KMS-11 (cell line): Measurements from ENCODE around the gene DLGAP5.

Source experiments
- H2AFZ ChIP-seq: fragments of 200-600 bp; sonication (generic); 2 replicates; pipeline ENCODE4 v1.6.1; 2016; ENCODE audit warnings: antibody characterized with exemption, mixed run types, low read depth
- H3K27ac ChIP-seq: fragments of 200-600 bp; sonication (generic); 2 replicates; pipeline ENCODE4 v1.6.1; 2016; ENCODE audit warnings: mild to moderate bottlenecking, mixed run types
- H3K27me3 ChIP-seq: fragments of 200-600 bp; sonication (generic); 2 replicates; pipeline ENCODE4 v1.6.1; 2017; ENCODE audit warnings: mild to moderate bottlenecking, low read depth, mixed run types, moderate library complexity; ENCODE audit not compliant: insufficient read depth
- H3K36me3 ChIP-seq: fragments of 200-600 bp; sonication (generic); 2 replicates; pipeline ENCODE4 v1.6.1; 2017; ENCODE audit warnings: mild to moderate bottlenecking, mixed run types; ENCODE audit not compliant: insufficient read depth
- H3K4me1 ChIP-seq: fragments of 200-600 bp; sonication (generic); 2 replicates; pipeline ENCODE4 v1.6.1; 2016; ENCODE audit warnings: mild to moderate bottlenecking, low read depth, mixed run types; ENCODE audit not compliant: poor library complexity, severe bottlenecking
- H3K4me2 ChIP-seq: fragments of 200-600 bp; sonication (generic); 2 replicates; pipeline ENCODE4 v1.7.0; 2016; ENCODE audit warnings: mild to moderate bottlenecking, mixed run types
- H3K4me3 ChIP-seq: fragments of 200-600 bp; sonication (generic); IDR thresholded peaks from 2 replicates; pipeline ENCODE4 v1.6.1; 2017; ENCODE audit warnings: low read depth, low read length, mixed read lengths; ENCODE audit not compliant: insufficient read depth
- H3K79me2 ChIP-seq: fragments of 200-600 bp; sonication (generic); 2 replicates; pipeline ENCODE4 v1.6.1; 2016; ENCODE audit warnings: low read depth, mixed run types; ENCODE audit not compliant: insufficient read depth
- H3K9ac ChIP-seq: fragments of 200-600 bp; sonication (generic); 2 replicates; pipeline ENCODE4 v1.6.1; 2016; ENCODE audit warnings: mild to moderate bottlenecking, mixed run types
- H4K20me1 ChIP-seq: fragments of 200-600 bp; sonication (generic); 2 replicates; pipeline ENCODE4 v1.6.1; 2016; ENCODE audit warnings: mild to moderate bottlenecking, mixed run types; ENCODE audit not compliant: insufficient read depth
- CTCF ChIP-seq: fragments of 200-600 bp; sonication (generic); conservative IDR thresholded peaks from 2 replicates; pipeline ENCODE4 v1.6.1; 2017; ENCODE audit warnings: low read depth, mild to moderate bottlenecking, antibody characterized with exemption, low read length, moderate library complexity, mixed read lengths

Gene DLGAP5

GRCh38 chr14:55233591-55233990, 42.2 kb upstream of the DLGAP5 start:
- Histone ChIP-seq H3K4me2 (no peak overlapping the region), H3K79me2 (no peaks in the 10 kb centered on the region), H4K20me1 (no peaks in the 10 kb centered on the region), H3K27ac (no peak overlapping the region), H2AFZ (no peak overlapping the region), H3K4me1 (no peaks in the 10 kb centered on the region), H3K9ac (no peak overlapping the region), H3K4me3 (no peak overlapping the region), H3K36me3 (no peaks in the 10 kb centered on the region), H3K27me3 (no peaks in the 10 kb centered on the region)
- no peak for TF ChIP-seq CTCF

- Histone ChIP-seq H3K36me3 (no peaks in the 10 kb centered on the region), H3K4me2 (no peak overlapping the region), H3K27me3 (no peaks in the 10 kb centered on the region), H3K79me2 (no peaks in the 10 kb centered on the region), H3K4me1 (no peaks in the 10 kb centered on the region), H3K27ac (no peak overlapping the region), H2AFZ (no peak overlapping the region), H4K20me1 (no peaks in the 10 kb centered on the region), H3K4me3 (no peak overlapping the region), H3K9ac (no peak overlapping the region)
- no peak for TF ChIP-seq CTCF
Observed at GRCh38 chr14:55228261-55228660, 36.9 kb upstream of the DLGAP5 start.

- TF ChIP-seq CTCF, result no peak
- no peak overlapping the region for H3K4me2 ChIP-seq
- no peaks in the 10 kb centered on the region for H3K79me2 ChIP-seq
- H3K4me3 ChIP-seq, result no peak overlapping the region
- H3K9ac ChIP-seq, result no peak overlapping the region
- no peaks in the 10 kb centered on the region for H3K36me3 ChIP-seq
- H2AFZ ChIP-seq, result no peak overlapping the region
- no peak overlapping the region for H3K27ac ChIP-seq
- H3K4me1 ChIP-seq, result no peaks in the 10 kb centered on the region
- no peaks in the 10 kb centered on the region for H4K20me1 ChIP-seq
- H3K27me3 ChIP-seq, result no peaks in the 10 kb centered on the region
Observed at GRCh38 chr14:55223364-55223763, 32.0 kb upstream of the DLGAP5 start.

- no peak overlapping the region for H2AFZ ChIP-seq
- H3K27me3 ChIP-seq, result no peaks in the 10 kb centered on the region
- no peak overlapping the region for H3K9ac ChIP-seq
- H3K27ac ChIP-seq, result no peak overlapping the region
- no peak overlapping the region for H3K4me3 ChIP-seq
- no peak for TF ChIP-seq CTCF
- H3K79me2 ChIP-seq, result no peaks in the 10 kb centered on the region
- H4K20me1 ChIP-seq, result no peaks in the 10 kb centered on the region
- H3K4me2 ChIP-seq, result no peak overlapping the region
- H3K4me1 ChIP-seq, result no peaks in the 10 kb centered on the region
- no peaks in the 10 kb centered on the region for H3K36me3 ChIP-seq
Observed at GRCh38 chr14:55221968-55222367, 30.6 kb upstream of the DLGAP5 start.

- H3K27ac ChIP-seq, result no peak overlapping the region
- H3K36me3 ChIP-seq, result no peaks in the 10 kb centered on the region
- H3K79me2 ChIP-seq, result no peaks in the 10 kb centered on the region
- no peaks in the 10 kb centered on the region for H4K20me1 ChIP-seq
- no peaks in the 10 kb centered on the region for H3K4me1 ChIP-seq
- no peak for TF ChIP-seq CTCF
- H3K4me2 ChIP-seq, result no peak overlapping the region
- no peak overlapping the region for H2AFZ ChIP-seq
- H3K4me3 ChIP-seq, result no peak overlapping the region
- no peak overlapping the region for H3K9ac ChIP-seq
- H3K27me3 ChIP-seq, result no peaks in the 10 kb centered on the region
Observed at GRCh38 chr14:55221186-55221585, 29.8 kb upstream of the DLGAP5 start.
